ENCODE measurements around the gene FGF8.

The FGF8 gene

DNA sequence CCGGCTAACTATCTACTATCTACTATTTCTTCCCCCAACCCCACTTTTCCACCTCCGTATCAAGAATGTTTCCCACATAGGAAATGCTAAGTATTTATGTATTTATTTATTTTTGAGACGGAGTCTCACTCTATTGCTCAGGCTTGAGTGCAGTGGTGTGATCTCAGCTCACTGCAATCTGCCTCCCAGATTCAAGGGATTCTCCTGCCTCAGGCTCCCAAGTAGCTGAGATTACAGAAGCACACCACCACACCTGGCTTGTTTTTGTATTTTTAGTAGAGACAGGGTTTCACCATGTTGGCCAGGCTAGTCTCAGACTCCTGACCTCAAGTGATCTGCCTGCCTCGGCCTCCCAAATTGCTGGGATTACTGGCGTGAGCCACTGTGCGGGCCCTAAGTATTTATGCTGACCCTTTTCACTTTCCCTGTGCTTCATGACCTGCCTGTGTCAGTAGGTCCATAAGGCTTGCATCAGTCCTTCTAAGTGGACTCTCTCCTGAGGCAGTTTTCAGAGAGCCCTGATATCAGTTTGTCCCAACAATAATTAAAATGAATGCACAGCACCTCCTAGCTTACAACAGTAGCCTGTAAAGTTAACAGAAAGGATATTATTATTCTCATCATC, 55.2 kb downstream of the FGF8 start:
- TF ChIP-seq GATA1 (IDR thresholded peaks at IDR 0.05; ENCODE audit: low read depth, low read length) (no peak), POLR2A (IDR thresholded peaks at IDR 0.05; ENCODE audit: low read length) (no peak)
- no peak for DNase-seq

All from erythroblast (primary cell).